Stimulated activated CD8-positive, alpha-beta memory T cell treated with anti-CD3 and anti-CD28 coated beads, Interleukin-15, amount 100 ng/mL, for 48 hours (primary cell): ENCODE measurements around the gene AK5.

Source experiments
- DNase-seq, 2 donors: peaks; one replicate each; pipeline ENCODE4 v3.0.0-alpha.2; 2020; ENCODE audit warnings: low read depth in 2 of 2

AK5 gene

DNA sequence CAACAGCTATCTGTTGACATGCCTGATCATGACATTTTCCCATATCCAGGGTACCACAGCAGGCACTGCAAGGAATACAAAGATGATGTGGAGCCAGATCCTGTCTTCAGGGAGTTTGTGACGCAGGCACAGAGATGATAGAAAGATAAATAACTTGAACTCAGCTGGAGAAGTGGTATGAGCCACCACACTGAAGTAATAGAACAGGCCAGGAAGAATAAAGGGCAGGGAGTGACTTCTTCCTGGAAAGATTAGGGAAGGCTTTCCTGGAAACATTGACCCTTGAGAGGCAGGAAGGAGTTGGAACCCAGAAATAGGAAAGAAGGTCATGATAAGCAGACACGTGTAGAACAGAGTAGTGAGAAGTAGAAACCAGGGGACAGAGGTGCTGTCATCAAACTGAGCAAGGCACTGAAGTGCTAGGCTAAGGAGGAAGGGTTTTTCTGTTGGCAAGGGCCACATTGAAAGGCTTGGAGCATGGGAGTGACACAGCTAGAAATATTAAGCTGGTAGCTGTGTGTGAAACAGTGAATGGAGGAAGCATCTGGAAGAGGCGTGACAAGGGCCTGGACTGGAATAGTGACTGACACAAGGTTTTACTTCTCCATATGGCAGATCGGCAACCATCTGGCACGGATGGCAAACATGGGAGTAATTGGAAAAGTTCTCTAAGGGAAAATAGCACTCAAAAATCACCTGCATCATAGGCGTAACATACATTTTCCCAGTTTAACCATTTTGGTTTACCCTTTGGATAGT lies 68.4 kb downstream of the AK5 start:
- no peak for DNase-seq

- DNase-seq: no peak
Observed at GRCh38 chr1:77354536-77354935, 72.7 kb downstream of the AK5 start.

DNA sequence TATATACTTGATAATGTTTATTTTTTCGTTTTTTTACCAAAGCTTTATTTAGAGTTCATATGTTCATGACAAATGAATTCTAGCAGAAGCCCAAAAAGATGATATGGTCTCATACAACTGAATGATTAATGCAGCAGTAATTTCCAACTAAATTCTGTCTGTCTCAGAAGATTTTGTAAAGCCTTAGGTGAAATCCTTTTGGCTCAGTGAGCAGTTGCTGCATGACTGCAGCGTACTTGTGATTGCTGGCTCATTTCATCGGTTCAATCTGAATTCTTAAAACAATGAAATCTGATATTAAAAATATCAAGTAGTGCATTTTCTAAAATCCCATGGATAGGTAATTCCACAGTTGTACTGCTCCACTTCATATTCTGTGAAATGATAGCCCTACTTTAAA lies 73.2 kb downstream of the AK5 start:
- no peak for DNase-seq

DNA sequence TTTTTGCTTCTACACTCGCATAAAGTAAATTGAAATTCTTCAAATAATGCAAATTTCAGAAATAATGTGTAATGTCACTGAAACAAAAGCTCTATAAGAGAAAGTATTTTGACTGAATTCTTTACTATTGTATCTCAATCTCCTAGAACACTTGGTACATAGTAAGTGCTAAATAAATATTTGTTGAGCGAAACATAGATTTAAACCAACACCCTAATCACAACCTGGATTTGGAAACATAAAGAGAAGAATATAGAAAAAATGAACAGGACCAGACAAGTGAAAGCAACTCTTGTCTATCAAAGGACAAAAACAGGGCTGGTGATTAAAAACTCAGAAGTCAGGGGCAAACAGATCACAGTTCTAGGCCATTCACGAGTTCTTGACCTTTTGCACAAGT lies 74.3 kb downstream of the AK5 start:
- DNase-seq: no peak

DNA sequence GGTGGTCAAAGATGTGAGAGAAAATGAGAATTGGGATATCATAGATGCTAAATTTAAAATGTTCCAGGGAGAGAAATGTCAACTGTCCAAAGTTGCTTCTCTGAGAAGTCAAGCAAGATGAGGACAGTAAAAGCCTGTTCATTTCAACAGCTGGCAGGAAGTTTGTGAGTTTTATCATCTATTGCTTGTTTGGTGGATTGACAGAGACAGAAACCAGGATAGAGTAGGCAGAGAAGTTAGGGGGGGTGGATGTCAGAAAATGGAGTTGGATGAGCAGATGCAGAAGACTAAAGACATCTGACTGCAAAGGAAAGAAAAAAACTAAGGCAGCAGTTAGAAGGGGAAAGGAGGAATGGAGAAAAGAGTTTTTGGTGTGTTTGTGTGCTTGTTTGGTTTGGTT lies 78.4 kb downstream of the AK5 start:
- DNase-seq: no peak

GRCh38 chr1:77361621-77362020 lies 79.8 kb downstream of the AK5 start:
- DNase-seq: no peak

DNA sequence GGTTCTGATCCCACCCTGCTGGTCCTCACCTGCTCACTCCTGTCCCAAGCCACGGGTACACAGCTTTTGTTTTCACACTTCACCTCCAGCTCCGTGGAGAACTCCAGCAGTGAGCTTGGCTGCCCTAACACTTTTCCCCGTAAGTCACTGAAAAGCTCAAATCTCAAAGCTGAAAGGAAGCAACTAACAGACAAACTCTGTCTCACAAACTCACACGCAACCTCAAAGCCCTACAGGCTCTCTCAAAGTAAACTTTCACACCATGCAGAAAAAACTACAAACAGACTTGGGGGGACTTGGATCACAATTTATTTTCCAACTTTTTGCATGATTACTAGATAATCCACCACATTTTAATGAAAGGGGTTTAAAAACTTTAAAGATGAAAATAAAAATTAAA lies 88.3 kb downstream of the AK5 start:
- DNase-seq: no peak

- no peak for DNase-seq
Observed at GRCh38 chr1:77370583-77371306, 88.9 kb downstream of the AK5 start.

DNA sequence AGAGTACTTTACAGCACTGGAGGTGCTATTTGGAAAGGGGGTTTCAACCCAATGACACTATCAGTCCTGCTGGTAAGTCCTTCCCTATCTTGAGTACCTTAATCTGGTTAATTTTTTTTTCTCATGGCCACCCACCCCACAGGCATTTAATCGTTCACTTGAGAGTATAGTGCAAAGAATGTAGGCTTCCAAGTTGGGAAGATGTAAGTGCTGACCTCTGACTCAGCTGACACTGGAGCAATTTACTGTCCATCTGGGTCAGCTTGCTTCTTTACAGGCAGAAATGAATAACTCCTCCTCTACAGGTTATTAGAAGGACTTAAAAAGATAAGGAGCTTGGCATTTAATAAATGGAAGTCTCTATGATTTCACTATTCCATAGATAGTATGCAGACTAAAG lies 89.6 kb downstream of the AK5 start:
- DNase-seq: no peak

DNA sequence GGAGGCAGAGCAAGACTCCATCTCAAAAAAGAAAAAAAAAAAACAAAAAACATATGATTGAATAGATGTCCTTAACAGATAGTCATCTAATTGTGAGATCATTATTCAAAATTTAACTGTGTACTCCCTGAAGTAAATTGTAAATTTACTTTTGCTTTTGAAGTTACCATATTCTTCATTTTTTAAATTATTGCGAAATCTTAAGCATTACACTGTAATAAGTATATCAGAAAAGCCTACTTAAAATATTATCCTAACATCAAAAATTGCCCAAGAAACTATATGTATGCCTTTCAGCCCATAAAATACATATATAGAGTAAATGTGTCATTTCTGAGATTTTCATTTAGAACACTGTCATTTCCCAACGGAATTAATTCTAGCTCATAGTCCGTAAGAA lies 91.9 kb downstream of the AK5 start:
- DNase-seq: no peak

DNA sequence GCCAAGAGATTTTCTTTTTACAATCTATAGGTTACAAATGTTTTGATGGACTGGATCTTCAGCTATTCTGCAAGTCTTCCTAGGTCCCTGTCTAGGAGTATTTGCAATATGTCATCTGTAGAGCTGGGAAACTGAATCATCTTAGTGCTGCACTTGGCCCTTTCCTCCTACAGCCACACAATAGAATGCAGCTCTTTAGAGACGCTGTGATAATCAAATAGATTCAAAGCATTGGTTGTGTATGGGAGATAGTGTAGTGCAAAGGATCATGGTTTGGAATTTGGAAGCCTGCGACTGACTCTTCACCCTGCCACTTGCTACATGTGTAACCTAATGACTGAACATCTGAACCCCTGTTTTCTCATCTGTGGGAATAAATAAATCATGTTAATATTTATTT lies 93.7 kb downstream of the AK5 start:
- no peak for DNase-seq

- no peak for DNase-seq
Observed at GRCh38 chr1:77375990-77376389, 94.2 kb downstream of the AK5 start.

DNA sequence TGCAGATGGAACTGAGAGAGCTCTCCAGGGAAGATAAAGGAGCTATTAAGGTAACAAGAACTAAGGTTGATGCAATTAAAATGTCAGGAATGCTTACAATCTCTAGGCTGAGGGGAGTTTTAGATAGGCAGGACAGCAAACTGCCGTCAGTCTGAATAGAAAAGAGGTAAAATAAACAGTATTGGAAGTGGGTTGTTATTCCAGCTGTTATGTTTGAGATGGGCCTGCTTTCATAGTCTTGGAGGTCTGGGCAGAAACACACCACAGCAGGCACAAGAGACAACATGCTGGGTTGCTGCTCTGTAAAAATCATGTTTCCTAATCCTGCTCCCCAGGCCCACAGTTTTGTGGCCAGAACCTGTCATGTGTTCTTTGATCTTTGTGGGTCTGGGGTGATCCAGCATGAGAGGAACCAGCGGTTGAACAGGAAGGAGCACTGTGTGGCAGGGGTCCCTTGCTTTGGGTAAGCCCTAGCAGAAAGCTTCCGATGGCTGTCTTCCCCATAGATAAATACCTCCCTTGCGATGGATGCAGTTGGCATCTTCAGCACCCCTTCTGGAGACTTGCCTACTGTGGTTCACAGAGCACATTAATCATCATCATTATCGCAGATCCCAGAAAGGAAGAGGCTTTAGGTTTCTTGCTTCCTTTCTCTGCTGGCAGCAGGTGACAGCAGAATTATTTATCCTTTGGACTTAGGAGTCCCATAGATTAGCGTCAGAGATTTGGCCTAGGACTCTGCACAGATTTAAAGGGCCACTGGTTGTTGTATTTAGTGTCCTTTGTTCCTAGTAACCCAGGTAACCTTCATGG lies 97.1 kb downstream of the AK5 start:
- no peak for DNase-seq

- no peak for DNase-seq
Observed at GRCh38 chr1:77382366-77382765, 100.5 kb downstream of the AK5 start.

DNA sequence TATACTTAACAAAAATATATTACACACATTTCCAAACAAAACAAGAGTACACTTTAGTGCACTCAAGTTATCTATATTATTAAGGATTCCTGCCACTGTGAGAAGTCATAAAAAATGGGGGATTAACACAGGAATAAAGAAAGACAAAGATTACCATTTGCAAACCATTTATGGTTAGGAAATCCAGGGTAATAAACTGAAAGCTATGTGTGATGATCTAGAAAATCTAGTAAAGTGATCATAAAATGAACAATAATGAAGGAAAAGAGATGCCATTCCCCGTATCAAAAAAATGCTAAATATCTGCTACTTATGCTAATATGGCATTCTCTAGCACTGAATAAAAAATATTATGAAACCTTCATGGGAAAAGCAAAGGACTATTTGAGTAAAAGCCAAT lies 101.4 kb downstream of the AK5 start:
- no peak for DNase-seq

DNA sequence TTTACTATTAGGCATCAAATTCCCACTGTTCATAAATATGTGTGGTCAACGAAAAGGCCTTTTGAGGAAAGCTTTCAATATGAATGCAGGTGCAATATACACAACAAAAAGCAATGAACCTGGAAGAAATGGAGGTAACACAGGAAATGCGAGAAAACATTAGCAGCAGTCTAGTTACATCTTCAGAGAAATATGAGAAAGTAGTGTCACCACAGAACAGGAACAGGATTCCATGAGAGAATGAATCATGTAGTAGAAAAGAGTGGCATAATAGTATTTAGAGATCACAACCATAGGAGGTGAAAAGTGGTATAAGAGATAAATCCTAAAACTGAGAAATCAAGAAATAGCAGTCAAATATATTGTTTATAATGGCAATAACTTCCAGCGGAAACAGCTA lies 103.7 kb downstream of the AK5 start:
- no peak for DNase-seq

DNA sequence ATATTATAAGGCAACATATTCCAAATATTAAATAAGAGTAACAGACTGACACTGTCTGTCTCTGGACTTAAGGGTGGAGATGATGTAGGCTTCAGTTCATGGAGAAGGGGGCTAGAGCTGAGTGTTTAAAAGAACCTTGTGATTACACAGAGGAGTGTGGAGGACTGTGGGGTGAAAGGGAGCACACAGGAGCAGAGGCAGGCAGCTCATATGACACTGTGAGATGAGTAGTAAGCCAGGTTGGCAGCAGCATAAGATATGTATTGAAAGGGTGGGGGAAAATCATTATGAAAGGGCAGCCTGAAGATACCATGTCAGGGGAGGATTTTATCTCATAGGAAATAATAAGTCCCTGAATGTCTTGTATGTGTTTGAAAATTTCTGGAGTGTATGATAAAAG lies 104.5 kb downstream of the AK5 start:
- no peak for DNase-seq

GRCh38 chr1:77387553-77387952 lies 105.7 kb downstream of the AK5 start:
- DNase-seq: no peak

GRCh38 chr1:77388661-77389060 lies 106.8 kb downstream of the AK5 start:
- no peak for DNase-seq

- no peak for DNase-seq
Observed at GRCh38 chr1:77392486-77392885, 110.7 kb downstream of the AK5 start.

- DNase-seq: no peak
Observed at GRCh38 chr1:77394166-77394565, 112.3 kb downstream of the AK5 start.

GRCh38 chr1:77395051-77395450 lies 113.2 kb downstream of the AK5 start:
- DNase-seq: no peak

- no peak for DNase-seq
Observed at GRCh38 chr1:77398152-77398551, 116.3 kb downstream of the AK5 start.
